Liver (tissue), 9 donors: ENCODE results near the gene IRGQ. TPM values are rescaled to one million over a fixed set of nuclear protein-coding genes. Genes with fewer than 3 reads are reported as not detected.

ENCODE experiments used
- DNase-seq: peaks from one replicate; pipeline ENCODE4 v3.0.0-alpha.2; 2017; ENCODE audit warnings: low spot score
- H3K27ac ChIP-seq, 2 donors: one replicate each; pipeline ENCODE4 v1.7.0; 2013; ENCODE audit warnings: inconsistent platforms in 2 of 2, low read length in 2 of 2, control low read depth in 1 of 2, low read depth in 1 of 2, mild to moderate bottlenecking in 1 of 2
- H3K27me3 ChIP-seq, 4 donors: one replicate each; pipeline versions ENCODE4 v1.6.1 to v1.7.0; 2013; ENCODE audit warnings: low read length in 3 of 4, inconsistent platforms in 1 of 4, mild to moderate bottlenecking in 1 of 4, moderate library complexity in 1 of 4; ENCODE audit not compliant: control insufficient read depth in 4 of 4, insufficient read depth in 4 of 4
- H3K36me3 ChIP-seq, 4 donors: one replicate each; pipeline versions ENCODE4 v1.6.1 to v1.7.0; 2013; ENCODE audit warnings: low read length in 3 of 4, mild to moderate bottlenecking in 3 of 4, low read depth in 1 of 4, moderate library complexity in 1 of 4; ENCODE audit not compliant: control insufficient read depth in 4 of 4, insufficient read depth in 3 of 4
- H3K4me1 ChIP-seq, 4 donors: one replicate each; pipeline versions ENCODE4 v1.6.1 to v1.7.0; 2013; ENCODE audit warnings: low read length in 3 of 4, mild to moderate bottlenecking in 3 of 4, moderate library complexity in 1 of 4; ENCODE audit not compliant: control insufficient read depth in 4 of 4, insufficient read depth in 4 of 4
- H3K4me3 ChIP-seq, 3 donors: one replicate each; pipeline versions ENCODE4 v1.6.1 to v1.7.0; 2013; ENCODE audit warnings: low read length in 3 of 3, control low read depth in 1 of 3, low read depth in 1 of 3, mild to moderate bottlenecking in 1 of 3
- H3K9ac ChIP-seq, 2 donors: one replicate each; pipeline ENCODE4 v1.7.0; 2013; ENCODE audit warnings: low read length in 2 of 2, mild to moderate bottlenecking in 2 of 2, moderate library complexity in 2 of 2, control low read depth in 1 of 2, low read depth in 1 of 2
- H3K9me3 ChIP-seq, 4 donors: one replicate each; pipeline versions ENCODE4 v1.6.1 to v1.7.0; 2013; ENCODE audit warnings: low read length in 3 of 4; ENCODE audit not compliant: control insufficient read depth in 4 of 4
- CTCF ChIP-seq: fragments of 150-350 bp; IDR thresholded peaks from 2 replicates; pipeline ENCODE4 v1.5.1; 2017; ENCODE audit warnings: improper control_type of control experiment, low read depth, low read length; ENCODE audit not compliant: missing input control
- FOXA2 ChIP-seq: IDR thresholded peaks from 2 replicates; pipeline ENCODE4 v1.6.1; 2016; ENCODE audit warnings: antibody characterized with exemption
- RAD21 ChIP-seq, 2 donors: IDR thresholded peaks; 2 replicates each; pipeline ENCODE4 v1.6.1; 2016; ENCODE audit warnings: antibody characterized with exemption in 2 of 2, mild to moderate bottlenecking in 2 of 2
- WGBS: extraction: QIAGEN DNeasy Blood & Tissue Kit; methylation state at CpG from one replicate; pipeline ENCODE4 v1.1.7; 2013; 5-methylcytosine and 5-hydroxymethylcytosine counted together
- polyA plus RNA-seq, 2 donors: library from polyadenylated mRNA; stranded (reverse) in 1 of 2; unstranded in 1 of 2; fragments of 200-250 nt in 1 of 2; fragments of >200 nt in 1 of 2; fragmentation: Nextera tagmentation in 1 of 2; extraction: Ambion mirVana in 1 of 2; gene quantifications; one replicate each; pipeline versions ENCODE4 v1.2.1 to v1.2.3, GENCODE V29; 2013 to 2015
- total RNA-seq, 2 donors: library from RNA; depleted of rRNA; stranded (reverse); fragments of >200 nt; gene quantifications; one replicate each; pipeline ENCODE4 v1.2.3, GENCODE V29; 2014
- donor health status: healthy.
- donor health status: healthy.
- donor health status: healthy.
- donor health status: healthy.
- donor health status: healthy.

The IRGQ gene
- total and polyA plus RNA-seq, 4 donors = 2.8 to 15.5 (median 5.2) TPM

- peaks cover 0 to 5% (median 4%) of the 10 kb centered on the region in 4 donors for H3K36me3 ChIP-seq
- TF ChIP-seq FOXA2 (no peak), CTCF (peak; percentile 47), RAD21 (IDR thresholded peaks at IDR 0.05) (peak; percentile 44 to 77)
- no peak overlapping the region for H3K9ac ChIP-seq
- no peaks in the 10 kb centered on the region for H3K27me3 ChIP-seq
- peak overlapping the region; percentile 7 to 98 for H3K27ac ChIP-seq
- H3K4me1 ChIP-seq = peaks cover 1 to 22% (median 15%) of the 10 kb centered on the region in 4 donors
- H3K4me3 ChIP-seq = no peak overlapping the region
- WGBS = 67% methylated on average over 62 of the region's 62 CpGs
- peak; percentile 64 for DNase-seq
- H3K9me3 ChIP-seq = no peaks in the 10 kb centered on the region
Observed at GRCh38 chr19:43534816-43535761, 60.8 kb downstream of the IRGQ start.

Other genes with a start within 250 kb of the IRGQ start
- 10 to 100 TPM in 1 of 2 donors, 1 to 10 TPM in 1; 8.2 to 33.4 TPM for gene CD177, start 242.4 kb downstream of the IRGQ start, total RNA-seq
- gene CD177, start 242.4 kb downstream of the IRGQ start, polyA plus RNA-seq = under 1 TPM; 0.38 to 0.68 TPM
- gene TEX101, start 181.2 kb downstream of the IRGQ start, total RNA-seq = not detected
- not detected for gene TEX101, start 181.2 kb downstream of the IRGQ start, polyA plus RNA-seq
- gene LYPD3, start 130.5 kb downstream of the IRGQ start, total RNA-seq = under 1 TPM; 0.08 to 0.09 TPM
- gene LYPD3, start 130.5 kb downstream of the IRGQ start, polyA plus RNA-seq = under 1 TPM; 0.26 to 0.38 TPM
- gene PHLDB3, start 91.4 kb downstream of the IRGQ start, total RNA-seq = 10 to 100 TPM; 10.6 to 18.2 TPM
- 10 to 100 TPM; 10.7 to 12.7 TPM for gene PHLDB3, start 91.4 kb downstream of the IRGQ start, polyA plus RNA-seq
- gene ETHE1, start 68.9 kb downstream of the IRGQ start, total RNA-seq = 10 to 100 TPM; 30.4 to 35.0 TPM
- 10 to 100 TPM; 34.0 to 45.1 TPM for gene ETHE1, start 68.9 kb downstream of the IRGQ start, polyA plus RNA-seq
- under 1 TPM; 0.08 to 0.09 TPM for gene ZNF575, start 62.9 kb downstream of the IRGQ start, total RNA-seq
- gene ZNF575, start 62.9 kb downstream of the IRGQ start, polyA plus RNA-seq = 1 to 10 TPM in 1 of 2 donors, under 1 TPM in 1; 0.88 to 1.0 TPM
- 1 to 10 TPM; 3.6 to 9.8 TPM for gene XRCC1, start 20.6 kb downstream of the IRGQ start, total RNA-seq
- 1 to 10 TPM; 4.5 to 5.2 TPM for gene XRCC1, start 20.6 kb downstream of the IRGQ start, polyA plus RNA-seq
- 1 to 10 TPM in 1 of 2 donors, under 1 TPM in 1; 0.42 to 4.3 TPM for gene PINLYP, start 20.3 kb downstream of the IRGQ start, total RNA-seq
- gene PINLYP, start 20.3 kb downstream of the IRGQ start, polyA plus RNA-seq = under 1 TPM; 0.50 to 0.64 TPM
- gene ZNF576, start 461 bp upstream of the IRGQ start, total RNA-seq = 1 to 10 TPM; 6.9 to 7.1 TPM
- gene ZNF576, start 461 bp upstream of the IRGQ start, polyA plus RNA-seq = 10 to 100 TPM; 14.7 to 14.9 TPM
- under 1 TPM; 0.08 to 0.09 TPM for gene SRRM5, start 16.0 kb upstream of the IRGQ start, total RNA-seq
- gene SRRM5, start 16.0 kb upstream of the IRGQ start, polyA plus RNA-seq = under 1 TPM; 0.07 to 0.09 TPM
- gene ZNF428, start 23.5 kb upstream of the IRGQ start, total RNA-seq = 10 to 100 TPM in 1 of 2 donors, 1 to 10 TPM in 1; 9.7 to 22.1 TPM
- 10 to 100 TPM in 1 of 2 donors, 1 to 10 TPM in 1; 6.5 to 19.1 TPM for gene ZNF428, start 23.5 kb upstream of the IRGQ start, polyA plus RNA-seq
- gene CADM4, start 43.7 kb upstream of the IRGQ start, total RNA-seq = 1 to 10 TPM; 2.8 to 3.7 TPM
- gene CADM4, start 43.7 kb upstream of the IRGQ start, polyA plus RNA-seq = 1 to 10 TPM in 1 of 2 donors, under 1 TPM in 1; 0.47 to 4.9 TPM
- gene PLAUR, start 74.0 kb upstream of the IRGQ start, total RNA-seq = 1 to 10 TPM; 2.8 to 3.7 TPM
- 1 to 10 TPM; 1.1 to 1.9 TPM for gene PLAUR, start 74.0 kb upstream of the IRGQ start, polyA plus RNA-seq
- not detected for gene IRGC, start 119.9 kb upstream of the IRGQ start, total RNA-seq
- gene IRGC, start 119.9 kb upstream of the IRGQ start, polyA plus RNA-seq = not detected
- gene SMG9, start 158.8 kb upstream of the IRGQ start, total RNA-seq = 1 to 10 TPM; 5.5 to 6.2 TPM
- 1 to 10 TPM; 5.4 to 8.9 TPM for gene SMG9, start 158.8 kb upstream of the IRGQ start, polyA plus RNA-seq
- gene KCNN4, start 184.8 kb upstream of the IRGQ start, total RNA-seq = 10 to 100 TPM in 1 of 2 donors, under 1 TPM in 1; 0.25 to 30.3 TPM
- under 1 TPM; 0.14 to 0.76 TPM for gene KCNN4, start 184.8 kb upstream of the IRGQ start, polyA plus RNA-seq
- gene LYPD5, start 206.3 kb upstream of the IRGQ start, total RNA-seq = under 1 TPM; 0.08 to 0.14 TPM
- under 1 TPM in 1 of 2 donors, not detected in 1; 0.13 TPM for gene LYPD5, start 206.3 kb upstream of the IRGQ start, polyA plus RNA-seq
- gene ZNF283, start 231.2 kb upstream of the IRGQ start, total RNA-seq = 1 to 10 TPM; 4.9 to 6.4 TPM
- under 1 TPM; 0.65 to 0.99 TPM for gene ZNF283, start 231.2 kb upstream of the IRGQ start, polyA plus RNA-seq